Measurements from ENCODE around the gene AP2M1. TPM values are rescaled to one million over a fixed set of nuclear protein-coding genes. Genes with fewer than 3 reads are reported as not detected.
"Not testable (repeated sequence)": the region's sequence is repeated elsewhere in the genome, so short reads cannot be mapped to it uniquely, and the experiment has no call there.

AP2M1 gene
- total RNA-seq, 1 donor from 2014 or later = 398 TPM

GRCh38 chr3:184148076-184148475, 26.6 kb upstream of the AP2M1 start:
- peaks cover 9% of the 10 kb centered on the region for H3K4me1 Mint-ChIP-seq (ENCODE audit: unreplicated experiment)
- H3K27me3 Mint-ChIP-seq (ENCODE audit: unreplicated experiment) = no peaks in the 10 kb centered on the region
- no peak for TF ChIP-seq CTCF (IDR thresholded peaks at IDR 0.05)
- no peak overlapping the region for H3K27ac Mint-ChIP-seq (ENCODE audit: unreplicated experiment)
- no peak for DNase-seq (ENCODE audit: extremely low spot score, unreplicated experiment)
- no peaks in the 10 kb centered on the region for H3K36me3 Mint-ChIP-seq (ENCODE audit: unreplicated experiment)
- no peak overlapping the region for H3K4me3 Mint-ChIP-seq (ENCODE audit: unreplicated experiment)
- H3K9me3 Mint-ChIP-seq (ENCODE audit: unreplicated experiment) = no peaks in the 10 kb centered on the region

- Mint-ChIP-seq H3K4me3 (ENCODE audit: unreplicated experiment) (no peak overlapping the region), H3K9me3 (ENCODE audit: unreplicated experiment) (no peaks in the 10 kb centered on the region), H3K36me3 (ENCODE audit: unreplicated experiment) (no peaks in the 10 kb centered on the region), H3K27me3 (ENCODE audit: unreplicated experiment) (no peaks in the 10 kb centered on the region), H3K27ac (ENCODE audit: unreplicated experiment) (no peak overlapping the region), H3K4me1 (ENCODE audit: unreplicated experiment) (peaks cover 17% of the 10 kb centered on the region)
- no peak for DNase-seq (ENCODE audit: extremely low spot score, unreplicated experiment)
- TF ChIP-seq CTCF (IDR thresholded peaks at IDR 0.05) = no peak
These were observed 25.5 kb upstream of the AP2M1 start for GRCh38 chr3:184149123-184149522.

- Mint-ChIP-seq H3K27ac (ENCODE audit: unreplicated experiment) (peak overlapping the region; percentile 48), H3K4me1 (ENCODE audit: unreplicated experiment) (peaks cover 23% of the 10 kb centered on the region)
- not testable (repeated sequence) for DNase-seq (ENCODE audit: extremely low spot score, unreplicated experiment); H3K27me3 Mint-ChIP-seq (ENCODE audit: unreplicated experiment); H3K4me3 Mint-ChIP-seq (ENCODE audit: unreplicated experiment); H3K36me3 Mint-ChIP-seq (ENCODE audit: unreplicated experiment); H3K9me3 Mint-ChIP-seq (ENCODE audit: unreplicated experiment)
- TF ChIP-seq CTCF (IDR thresholded peaks at IDR 0.05) = peak; percentile 47
These were observed 24.9 kb upstream of the AP2M1 start for GRCh38 chr3:184149770-184150169.

- Mint-ChIP-seq H3K4me1 (ENCODE audit: unreplicated experiment) (peaks cover 40% of the 10 kb centered on the region), H3K9me3 (ENCODE audit: unreplicated experiment) (no peaks in the 10 kb centered on the region), H3K36me3 (ENCODE audit: unreplicated experiment) (peaks cover 4% of the 10 kb centered on the region), H3K27me3 (ENCODE audit: unreplicated experiment) (no peaks in the 10 kb centered on the region), H3K4me3 (ENCODE audit: unreplicated experiment) (peak within 1 kb of the TSS; percentile 97), H3K27ac (ENCODE audit: unreplicated experiment) (peak within 1 kb of the TSS; percentile 91)
- DNase-seq (ENCODE audit: extremely low spot score, unreplicated experiment) = peak; percentile 89
- no peak for TF ChIP-seq CTCF (IDR thresholded peaks at IDR 0.05)
These were observed 19.6 kb upstream of the AP2M1 start, which contains the start of gene DVL3 for GRCh38 chr3:184154885-184155643. DVL3 (plus strand) TSS chr3:184155377; CDS start chr3:184155636, 259 bp downstream.

GRCh38 chr3:184155644-184156521, 18.8 kb upstream of the AP2M1 start:
- TF ChIP-seq CTCF (IDR thresholded peaks at IDR 0.05) = no peak
- Mint-ChIP-seq H3K4me1 (ENCODE audit: unreplicated experiment) (peaks cover 49% of the 10 kb centered on the region), H3K27me3 (ENCODE audit: unreplicated experiment) (no peaks in the 10 kb centered on the region), H3K27ac (ENCODE audit: unreplicated experiment) (peak overlapping the region; percentile 91), H3K4me3 (ENCODE audit: unreplicated experiment) (peak overlapping the region; percentile 97), H3K9me3 (ENCODE audit: unreplicated experiment) (no peaks in the 10 kb centered on the region), H3K36me3 (ENCODE audit: unreplicated experiment) (peaks cover 4% of the 10 kb centered on the region)
- DNase-seq (ENCODE audit: extremely low spot score, unreplicated experiment) = no peak

Data from osteocyte (in vitro differentiated cells).